WTC11 (cell line): ENCODE measurements around the gene EYS. TPM values are rescaled to one million over a fixed set of nuclear protein-coding genes. Genes with fewer than 3 reads are reported as not detected.

Source experiments
- ATAC-seq: fragments of 200-7000 bp; cut with Tn5 transposase; 2 replicates; pipeline ENCODE4 v1.10.0; 2021; ENCODE audit warnings: mild to moderate bottlenecking, moderate library complexity
- CTCF ChIA-PET: fragments of 300-600 bp; sonication (Branson Sonifier 250); formaldehyde crosslinking; loops from one replicate; lab custom pipeline; 2021; ENCODE audit warnings: antibody characterized with exemption; lab: Charles Lee
- POLR2A ChIA-PET: fragments of 350-600 bp; sonication (Branson Sonifier 250); formaldehyde crosslinking; loops from one replicate; lab custom pipeline; 2021; ENCODE audit warnings: antibody characterized with exemption; lab: Charles Lee
- DNase-seq: peaks from one replicate; pipeline ENCODE4 v3.0.0; 2021; ENCODE audit warnings: low spot score
- H3K27ac Mint-ChIP-seq: 2 replicates; pipeline ENCODE4 v1.8.0; 2021; ENCODE audit warnings: mixed read lengths
- H3K27me3 Mint-ChIP-seq: 2 replicates; pipeline ENCODE4 v1.8.0; 2021; ENCODE audit warnings: low read depth, mild to moderate bottlenecking, moderate library complexity, mixed read lengths
- H3K36me3 Mint-ChIP-seq: 2 replicates; pipeline ENCODE4 v1.8.0; 2021; ENCODE audit warnings: mixed read lengths
- H3K4me1 Mint-ChIP-seq: 2 replicates; pipeline ENCODE4 v1.8.0; 2022; ENCODE audit warnings: mixed read lengths
- H3K4me3 Mint-ChIP-seq: 2 replicates; pipeline ENCODE4 v1.8.0; 2021; ENCODE audit warnings: mild to moderate bottlenecking, moderate library complexity, mixed read lengths
- H3K9me3 Mint-ChIP-seq: 2 replicates; pipeline ENCODE4 v1.8.0; 2021; ENCODE audit warnings: mixed read lengths
- ATF3 ChIP-seq: sonication (generic); formaldehyde crosslinking; conservative IDR thresholded peaks from 2 replicates; pipeline ENCODE4 v1.8.1; 2022; ENCODE audit warnings: mild to moderate bottlenecking, missing genetic modification reagents
- CREM ChIP-seq: sonication (generic); formaldehyde crosslinking; IDR thresholded peaks from 2 replicates; pipeline ENCODE4 v1.8.1; 2022; ENCODE audit warnings: mild to moderate bottlenecking, missing genetic modification reagents, moderate library complexity
- EMX1 ChIP-seq: fragments of 250-450 bp; sonication (Bioruptor Pico); IDR thresholded peaks from 2 replicates; pipeline ENCODE4 v1.8.0; 2021; ENCODE audit warnings: mild to moderate bottlenecking
- FOXJ3 ChIP-seq: sonication (generic); formaldehyde crosslinking; IDR thresholded peaks from 2 replicates; pipeline ENCODE4 v1.9.0; 2021; ENCODE audit warnings: missing genetic modification reagents, mild to moderate bottlenecking, borderline replicate concordance
- FOXP4 ChIP-seq: sonication (generic); formaldehyde crosslinking; IDR thresholded peaks from 2 replicates; pipeline ENCODE4 v1.8.0; 2022; ENCODE audit warnings: mild to moderate bottlenecking, missing genetic modification reagents
- GTF2I ChIP-seq: fragments of 250-450 bp; sonication (Bioruptor Pico); conservative IDR thresholded peaks from 2 replicates; pipeline ENCODE4 v1.4.0; 2021; ENCODE audit warnings: mild to moderate bottlenecking
- MAX ChIP-seq: sonication (generic); formaldehyde crosslinking; IDR thresholded peaks from 2 replicates; pipeline ENCODE4 v1.8.0; 2022; ENCODE audit warnings: mild to moderate bottlenecking, missing genetic modification reagents
- MXD4 ChIP-seq: fragments of 250-450 bp; sonication (Bioruptor Pico); IDR thresholded peaks from 2 replicates; pipeline ENCODE4 v1.8.0; 2021; ENCODE audit warnings: mild to moderate bottlenecking, moderate library complexity, borderline replicate concordance
- NFYB ChIP-seq: sonication (generic); formaldehyde crosslinking; conservative IDR thresholded peaks from 2 replicates; pipeline ENCODE4 v1.8.0; 2022; ENCODE audit warnings: low read depth, missing genetic modification reagents
- NR2C2 ChIP-seq: sonication (generic); formaldehyde crosslinking; IDR thresholded peaks from 2 replicates; pipeline ENCODE4 v1.8.0; 2022; ENCODE audit warnings: mild to moderate bottlenecking, missing genetic modification reagents
- PRRX2 ChIP-seq: fragments of 250-450 bp; sonication (Bioruptor Pico); IDR thresholded peaks from 2 replicates; pipeline ENCODE4 v1.8.0; 2021; ENCODE audit warnings: mild to moderate bottlenecking
- RELA ChIP-seq: sonication (generic); formaldehyde crosslinking; IDR thresholded peaks from 2 replicates; pipeline ENCODE4 v1.8.1; 2022; ENCODE audit warnings: missing genetic modification reagents, mild to moderate bottlenecking, borderline replicate concordance
- TEAD1 ChIP-seq: sonication (generic); formaldehyde crosslinking; IDR thresholded peaks from 2 replicates; pipeline ENCODE4 v1.8.0; 2022; ENCODE audit warnings: mild to moderate bottlenecking, missing genetic modification reagents
- TEAD4 ChIP-seq: sonication (generic); formaldehyde crosslinking; IDR thresholded peaks from 2 replicates; pipeline ENCODE4 v1.8.0; 2022; ENCODE audit warnings: mild to moderate bottlenecking, missing genetic modification reagents
- ZNF219 ChIP-seq: sonication (generic); formaldehyde crosslinking; IDR thresholded peaks from 2 replicates; pipeline ENCODE4 v1.8.0; 2023; ENCODE audit warnings: missing genetic modification reagents, mild to moderate bottlenecking, borderline replicate concordance
- ZNF416 ChIP-seq: fragments of 250-450 bp; sonication (Bioruptor Pico); IDR thresholded peaks from 2 replicates; pipeline ENCODE4 v1.9.0; 2021; ENCODE audit warnings: mild to moderate bottlenecking, inconsistent platforms
- ZNF671 ChIP-seq: fragments of 250-450 bp; sonication (Bioruptor Pico); IDR thresholded peaks from 2 replicates; pipeline ENCODE4 v1.8.0; 2021; ENCODE audit warnings: mild to moderate bottlenecking
- total RNA-seq: library from RNA; stranded (reverse); gene quantifications from 3 replicates; pipeline ENCODE4 v1.2.3, GENCODE V29; 2021
- TF ChIP-seq, protein P1 (sequence below): sonication (generic); formaldehyde crosslinking; IDR thresholded peaks from 2 replicates; pipeline ENCODE4 v1.8.1; 2023; ENCODE audit warnings: mild to moderate bottlenecking, moderate library complexity, missing genetic modification reagents
- TF ChIP-seq, protein P2 (sequence below): fragments of 250-450 bp; sonication (Bioruptor Pico); conservative IDR thresholded peaks from 2 replicates; pipeline ENCODE4 v1.9.0; 2021; ENCODE audit warnings: mild to moderate bottlenecking
- TF ChIP-seq, protein P3 (sequence below): sonication (generic); formaldehyde crosslinking; IDR thresholded peaks from 2 replicates; pipeline ENCODE4 v1.8.1; 2022; ENCODE audit warnings: mild to moderate bottlenecking, moderate library complexity, missing genetic modification reagents
- TF ChIP-seq, protein P4 (sequence below): fragments of 250-450 bp; sonication (Bioruptor Pico); IDR thresholded peaks from 2 replicates; pipeline ENCODE4 v1.8.0; 2021; ENCODE audit warnings: mild to moderate bottlenecking

EYS gene
- total RNA-seq, 1 experiment from 2014 or later, result not detected

DNA sequence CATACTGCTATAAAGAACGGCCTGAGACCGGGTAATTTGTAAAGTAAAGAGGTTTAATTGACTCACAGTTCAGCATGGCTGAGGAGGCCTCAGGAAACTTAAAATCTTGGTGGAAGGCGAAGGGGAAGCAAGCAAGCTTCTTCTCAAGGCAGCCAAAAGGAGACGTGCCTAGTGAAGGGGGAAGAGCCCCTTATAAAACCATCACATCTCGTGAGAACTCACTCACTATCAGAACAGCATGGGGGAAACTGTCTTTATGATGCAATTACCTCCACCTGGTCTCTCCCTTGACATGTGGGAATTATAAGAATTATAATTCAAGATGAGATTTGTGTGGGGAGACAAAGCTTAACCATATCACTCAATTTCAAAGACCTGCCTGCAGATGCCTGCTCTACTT lies 447.0 kb downstream of the EYS start (continued):
- TF ChIP-seq, protein P1, sequence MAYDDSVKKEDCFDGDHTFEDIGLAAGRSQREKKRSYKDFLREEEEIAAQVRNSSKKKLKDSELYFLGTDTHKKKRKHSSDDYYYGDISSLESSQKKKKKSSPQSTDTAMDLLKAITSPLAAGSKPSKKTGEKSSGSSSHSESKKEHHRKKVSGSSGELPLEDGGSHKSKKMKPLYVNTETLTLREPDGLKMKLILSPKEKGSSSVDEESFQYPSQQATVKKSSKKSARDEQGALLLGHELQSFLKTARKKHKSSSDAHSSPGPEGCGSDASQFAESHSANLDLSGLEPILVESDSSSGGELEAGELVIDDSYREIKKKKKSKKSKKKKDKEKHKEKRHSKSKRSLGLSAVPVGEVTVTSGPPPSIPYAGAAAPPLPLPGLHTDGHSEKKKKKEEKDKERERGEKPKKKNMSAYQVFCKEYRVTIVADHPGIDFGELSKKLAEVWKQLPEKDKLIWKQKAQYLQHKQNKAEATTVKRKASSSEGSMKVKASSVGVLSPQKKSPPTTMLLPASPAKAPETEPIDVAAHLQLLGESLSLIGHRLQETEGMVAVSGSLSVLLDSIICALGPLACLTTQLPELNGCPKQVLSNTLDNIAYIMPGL, result no peak
- TF ChIP-seq TEAD4 (CRISPR knock-in tag), result no peak
- TF ChIP-seq GTF2I, result no peak
- TF ChIP-seq NR2C2 (CRISPR knock-in tag), result no peak
- TF ChIP-seq CREM (CRISPR knock-in tag), result no peak
- TF ChIP-seq ZNF671, result no peak
- no peak for TF ChIP-seq PRRX2 (CRISPR knock-in tag)
- TF ChIP-seq EMX1 (CRISPR knock-in tag), result no peak
- TF ChIP-seq, protein P2, sequence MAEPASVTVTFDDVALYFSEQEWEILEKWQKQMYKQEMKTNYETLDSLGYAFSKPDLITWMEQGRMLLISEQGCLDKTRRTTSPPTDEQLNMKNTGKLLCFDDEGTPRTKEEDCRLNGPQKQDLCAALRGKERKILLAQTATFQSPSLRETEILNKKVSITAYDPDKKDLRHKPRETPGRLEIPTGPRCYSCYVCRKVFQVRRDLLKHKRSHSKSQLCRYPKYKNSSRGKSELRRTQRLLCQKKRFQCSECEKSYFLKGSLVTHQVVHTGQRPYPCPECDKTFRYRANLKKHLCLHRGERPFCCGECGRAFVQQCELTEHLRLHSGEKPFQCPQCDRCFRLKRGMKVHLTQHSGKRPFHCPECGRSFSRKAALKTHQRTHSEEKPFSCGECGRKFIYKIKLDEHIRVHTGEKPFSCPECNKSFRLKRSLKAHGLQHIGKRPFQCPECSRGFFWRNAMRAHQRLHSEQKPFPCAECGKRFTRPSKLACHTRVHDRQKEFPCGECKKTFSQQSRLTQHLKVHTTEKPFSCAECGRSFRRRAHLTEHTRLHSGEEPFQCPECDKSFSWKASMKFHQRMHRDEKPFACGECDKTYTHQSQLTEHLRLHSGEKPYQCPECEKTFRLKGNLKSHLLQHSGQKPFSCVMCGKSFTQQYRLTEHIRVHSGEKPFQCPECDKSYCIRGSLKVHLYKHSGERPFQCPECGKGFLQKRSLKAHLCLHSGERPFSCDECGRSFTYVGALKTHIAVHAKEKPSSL, result no peak
- no peak for TF ChIP-seq TEAD1 (CRISPR knock-in tag)

DNA sequence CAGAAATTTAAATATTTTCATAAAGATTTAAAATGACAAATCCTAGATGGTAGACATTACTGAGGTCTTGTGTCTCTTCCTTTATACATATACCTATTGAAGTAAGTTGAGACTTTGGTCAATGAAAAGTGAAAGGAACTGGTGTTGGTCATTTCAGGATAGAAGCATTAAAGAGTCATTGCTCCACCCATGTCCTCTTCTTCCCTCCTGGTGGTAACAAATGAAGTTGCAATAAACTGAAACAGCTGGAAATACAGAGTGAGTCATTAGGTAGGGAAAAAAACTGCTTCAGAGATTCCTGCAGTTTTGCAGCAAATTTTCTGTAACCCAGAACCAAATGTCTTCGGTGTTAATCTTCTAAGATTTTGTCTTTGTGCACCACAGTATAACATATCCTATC lies 448.0 kb downstream of the EYS start:
- DNase-seq (no peak), ATAC-seq (no peak; the same call in 1 of the 2 replicates)
- TF ChIP-seq, protein P3, sequence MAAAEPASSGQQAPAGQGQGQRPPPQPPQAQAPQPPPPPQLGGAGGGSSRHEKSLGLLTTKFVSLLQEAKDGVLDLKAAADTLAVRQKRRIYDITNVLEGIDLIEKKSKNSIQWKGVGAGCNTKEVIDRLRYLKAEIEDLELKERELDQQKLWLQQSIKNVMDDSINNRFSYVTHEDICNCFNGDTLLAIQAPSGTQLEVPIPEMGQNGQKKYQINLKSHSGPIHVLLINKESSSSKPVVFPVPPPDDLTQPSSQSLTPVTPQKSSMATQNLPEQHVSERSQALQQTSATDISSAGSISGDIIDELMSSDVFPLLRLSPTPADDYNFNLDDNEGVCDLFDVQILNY (CRISPR knock-in tag), result no peak
- TF ChIP-seq FOXJ3 (CRISPR knock-in tag) (no peak), NFYB (no peak), FOXP4 (CRISPR knock-in tag) (no peak), MXD4 (CRISPR knock-in tag) (no peak), RELA (CRISPR knock-in tag) (no peak), ZNF416 (no peak), ZNF219 (no peak), MAX (CRISPR knock-in tag) (no peak), ATF3 (no peak), GTF2I (no peak)
- TF ChIP-seq, protein P4, sequence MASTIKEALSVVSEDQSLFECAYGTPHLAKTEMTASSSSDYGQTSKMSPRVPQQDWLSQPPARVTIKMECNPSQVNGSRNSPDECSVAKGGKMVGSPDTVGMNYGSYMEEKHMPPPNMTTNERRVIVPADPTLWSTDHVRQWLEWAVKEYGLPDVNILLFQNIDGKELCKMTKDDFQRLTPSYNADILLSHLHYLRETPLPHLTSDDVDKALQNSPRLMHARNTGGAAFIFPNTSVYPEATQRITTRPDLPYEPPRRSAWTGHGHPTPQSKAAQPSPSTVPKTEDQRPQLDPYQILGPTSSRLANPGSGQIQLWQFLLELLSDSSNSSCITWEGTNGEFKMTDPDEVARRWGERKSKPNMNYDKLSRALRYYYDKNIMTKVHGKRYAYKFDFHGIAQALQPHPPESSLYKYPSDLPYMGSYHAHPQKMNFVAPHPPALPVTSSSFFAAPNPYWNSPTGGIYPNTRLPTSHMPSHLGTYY (CRISPR knock-in tag), result no peak
- peaks cover 3% of the 10 kb centered on the region; the same call in 1 of the 2 replicates for H3K27me3 Mint-ChIP-seq
- ChIA-PET POLR2A (no interaction called here), CTCF (no interaction called here)
- H3K4me1 Mint-ChIP-seq, result peaks cover 14% of the 10 kb centered on the region
- H3K9me3 Mint-ChIP-seq, result peaks cover 43% of the 10 kb centered on the region
- no peak overlapping the region for H3K27ac Mint-ChIP-seq
- no peak overlapping the region for H3K4me3 Mint-ChIP-seq
- peaks cover 28% of the 10 kb centered on the region for H3K36me3 Mint-ChIP-seq
